Measurements from ENCODE around the gene FCHSD2.

GRCh38 chr11:73055002-73055401 is 87.1 kb downstream of the FCHSD2 start:
- TF ChIP-seq POLR2A (IDR thresholded peaks at IDR 0.05; ENCODE audit: low read depth, low read length), result no peak
- no peak for TF ChIP-seq POLR2AphosphoS5 (IDR thresholded peaks at IDR 0.05; ENCODE audit: low read depth, low read length)

All from GM12892 (cell line).